Spleen (tissue), 7 donors: Measurements from ENCODE around the gene NPHS1.

Source experiments
- CTCF ChIP-seq, 11 experiments: fragments of 200-600 bp in 7 of 11; fragments of 450-650 bp in 4 of 11; sonication (generic) in 4 of 11; IDR thresholded peaks in 8 of 11; conservative IDR thresholded peaks in 3 of 11; 1 replicate in 7 of 11; 2 replicates in 4 of 11; pipeline versions ENCODE4 v1.4.0 to v1.8.0; 2016 to 2021; ENCODE audit warnings: antibody characterized with exemption in 11 of 11, inconsistent platforms in 4 of 11, mild to moderate bottlenecking in 1 of 11
- POLR2AphosphoS5 ChIP-seq, 3 donors: sonication (generic); formaldehyde crosslinking; IDR thresholded peaks; one replicate each; pipeline ENCODE4 v1.5.1; 2017; ENCODE audit warnings: antibody characterized with exemption in 3 of 3
- donor health status: DM: no; HTN: no; CAD: no; lungs with moderate emphysema.
- donor health status: DM: no; HTN: no; CAD: no.
- donor health status: DM: no; HTN: no; CAD: no.

GRCh38 chr19:35793381-35794165 is 58.7 kb downstream of the NPHS1 start:
- TF ChIP-seq CTCF (IDR thresholded peaks at IDR 0.05 in 8 of 11, conservative IDR thresholded peaks at IDR 0.05 in 3 of 11) (no peak), POLR2AphosphoS5 (IDR thresholded peaks at IDR 0.05) (no peak)
